Bronchial epithelial cell (primary cell): ENCODE data around the gene PRR4. TPM values are rescaled to one million over a fixed set of nuclear protein-coding genes. Genes with fewer than 3 reads are reported as not detected.

ENCODE experiments used
- DNase-seq: peaks from one replicate; pipeline ENCODE4 v3.0.0-alpha.2; 2010; ENCODE audit warnings: low read depth
- FAIRE-seq: peaks from 2 replicates; lab custom pipeline; 2011; peaks lifted over from hg19 to GRCh38; lab: Jason Lieb, UNC
- H3K27me3 ChIP-seq: 2 replicates; pipeline ENCODE4 v1.5.1; 2011; ENCODE audit warnings: low read length; ENCODE audit not compliant: control insufficient read depth, insufficient read depth
- H3K36me3 ChIP-seq: 2 replicates; pipeline ENCODE4 v1.5.1; 2011; ENCODE audit warnings: low read length; ENCODE audit not compliant: control insufficient read depth, insufficient read depth
- H3K4me3 ChIP-seq: 2 replicates; pipeline ENCODE4 v1.5.1; 2011; ENCODE audit warnings: mild to moderate bottlenecking, low read depth, low read length, control low read depth
- CTCF ChIP-seq: IDR thresholded peaks from 2 replicates; pipeline ENCODE4 v1.5.1; 2011; ENCODE audit warnings: mild to moderate bottlenecking, moderate library complexity, low read length, control low read depth, inconsistent platforms; ENCODE audit not compliant: insufficient read depth, severe bottlenecking
- total RNA-seq: library from RNA; depleted of rRNA; stranded (reverse); fragments of >200 nt; gene quantifications from 2 replicates; pipeline ENCODE4 v1.2.1, GENCODE V29; 2014

PRR4 gene
- total RNA-seq, 1 donor from 2014 or later = 0.53 TPM

GRCh38 chr12:10824957-10825356, 24.3 kb downstream of the PRR4 start:
- Histone ChIP-seq H3K36me3 (no peaks in the 10 kb centered on the region), H3K4me3 (no peak overlapping the region), H3K27me3 (no peaks in the 10 kb centered on the region)
- DNase-seq = no peak
- TF ChIP-seq CTCF = no peak
- no peak for FAIRE-seq

GRCh38 chr12:10811883-10812536, 37.3 kb downstream of the PRR4 start:
- FAIRE-seq = no peak
- Histone ChIP-seq H3K27me3 (no peaks in the 10 kb centered on the region), H3K36me3 (no peaks in the 10 kb centered on the region), H3K4me3 (no peak overlapping the region)
- no peak for TF ChIP-seq CTCF
- no peak for DNase-seq

GRCh38 chr12:10810068-10810467, 39.2 kb downstream of the PRR4 start, which contains the start of gene TAS2R9:
TAS2R9 (minus strand) TSS chr12:10810168; CDS start chr12:10810075, 93 bp downstream.
- Histone ChIP-seq H3K27me3 (no peaks in the 10 kb centered on the region), H3K36me3 (no peaks in the 10 kb centered on the region), H3K4me3 (no peak within 1 kb of the TSS)
- DNase-seq = no peak
- FAIRE-seq = no peak
- TF ChIP-seq CTCF = no peak

- TF ChIP-seq CTCF = no peak
- Histone ChIP-seq H3K27me3 (no peaks in the 10 kb centered on the region), H3K4me3 (no peak within 1 kb of the TSS), H3K36me3 (no peaks in the 10 kb centered on the region)
- DNase-seq = no peak
- FAIRE-seq = no peak
Measured at GRCh38 chr12:10807186-10807585, 42.1 kb downstream of the PRR4 start, which contains the start of gene TAS2R8. TAS2R8 (minus strand) TSS chr12:10807286; CDS start chr12:10806980, 306 bp downstream.

GRCh38 chr12:10802587-10802986, 46.7 kb downstream of the PRR4 start, which contains the start of gene TAS2R7:
TAS2R7 (minus strand) TSS chr12:10802627; CDS start chr12:10802570, 57 bp downstream.
- DNase-seq = no peak
- TF ChIP-seq CTCF = no peak
- FAIRE-seq = no peak
- Histone ChIP-seq H3K4me3 (no peak within 1 kb of the TSS), H3K27me3 (peaks cover 2% of the 10 kb centered on the region), H3K36me3 (no peaks in the 10 kb centered on the region)
